ENCODE measurements around the gene SSR1.
"Not testable (repeated sequence)": the region's sequence is repeated elsewhere in the genome, so short reads cannot be mapped to it uniquely, and the experiment has no call there.

Gene SSR1

GRCh38 chr6:7276199-7276524, 36.8 kb downstream of the SSR1 start:
- DNase-seq (ENCODE audit: low read depth): no peak

GRCh38 chr6:7274525-7274924, 38.5 kb downstream of the SSR1 start:
- DNase-seq (ENCODE audit: low read depth): not testable (repeated sequence)

- DNase-seq (ENCODE audit: low read depth): no peak
Measured at GRCh38 chr6:7273709-7274108, 39.3 kb downstream of the SSR1 start.

- DNase-seq (ENCODE audit: low read depth): no peak
Measured at GRCh38 chr6:7271205-7271534, 41.8 kb downstream of the SSR1 start.

GRCh38 chr6:7270320-7271204, 42.4 kb downstream of the SSR1 start:
- DNase-seq (ENCODE audit: low read depth): no peak

GRCh38 chr6:7269816-7270215, 43.2 kb downstream of the SSR1 start:
- no peak for DNase-seq (ENCODE audit: low read depth)

GRCh38 chr6:7268816-7269555, 44.0 kb downstream of the SSR1 start:
- no peak for DNase-seq (ENCODE audit: low read depth)

GRCh38 chr6:7268362-7268761, 44.6 kb downstream of the SSR1 start:
- no peak for DNase-seq (ENCODE audit: low read depth)

GRCh38 chr6:7267466-7268091, 45.4 kb downstream of the SSR1 start:
- DNase-seq (ENCODE audit: low read depth): no peak

GRCh38 chr6:7267071-7267465, 45.9 kb downstream of the SSR1 start:
- no peak for DNase-seq (ENCODE audit: low read depth)

GRCh38 chr6:7265385-7265726, 47.6 kb downstream of the SSR1 start:
- DNase-seq (ENCODE audit: low read depth): not testable (repeated sequence)

- DNase-seq (ENCODE audit: low read depth): no peak
Measured at GRCh38 chr6:7264686-7265384, 48.2 kb downstream of the SSR1 start.

- DNase-seq (ENCODE audit: low read depth): no peak
Measured at GRCh38 chr6:7264041-7264440, 49.0 kb downstream of the SSR1 start.

GRCh38 chr6:7263519-7263805, 49.5 kb downstream of the SSR1 start:
- not testable (repeated sequence) for DNase-seq (ENCODE audit: low read depth)

GRCh38 chr6:7262746-7263518, 50.1 kb downstream of the SSR1 start:
- DNase-seq (ENCODE audit: low read depth): no peak

- no peak for DNase-seq (ENCODE audit: low read depth)
Measured at GRCh38 chr6:7261852-7262461, 51.0 kb downstream of the SSR1 start.

- DNase-seq (ENCODE audit: low read depth): peak; percentile 7
Measured at GRCh38 chr6:7261032-7261841, 51.8 kb downstream of the SSR1 start.

- no peak for DNase-seq (ENCODE audit: low read depth)
Measured at GRCh38 chr6:7260291-7261031, 52.5 kb downstream of the SSR1 start.

GRCh38 chr6:7258231-7258763, 54.7 kb downstream of the SSR1 start:
- no peak for DNase-seq (ENCODE audit: low read depth)

Data from stimulated activated CD8-positive, alpha-beta memory T cell treated with anti-CD3 and anti-CD28 coated beads, Interleukin-15, amount 100 ng/mL, for 24 hours (primary cell).